Thyroid gland (tissue), 4 donors: Measurements from ENCODE around the gene PLXNB2. TPM values are rescaled to one million over a fixed set of nuclear protein-coding genes. Genes with fewer than 3 reads are reported as not detected.
A peak's percentile ranks its signal among the peaks of the same experiment; 100 is the strongest.

Experiments
- DNase-seq, 2 donors: peaks; one replicate each; pipeline ENCODE4 v3.0.0-alpha.2; 2019
- H3K27ac ChIP-seq, 3 donors: fragments of 200-600 bp; sonication (generic); 1 replicate in 2 of 3; 2 replicates in 1 of 3; pipeline ENCODE4 v1.5.1; 2016 to 2019; ENCODE audit warnings: mild to moderate bottlenecking in 1 of 3, moderate library complexity in 1 of 3
- H3K27me3 ChIP-seq: fragments of 200-600 bp; sonication (generic); one replicate; pipeline ENCODE4 v1.5.1; 2019
- H3K36me3 ChIP-seq, 2 donors: fragments of 200-600 bp; sonication (generic); one replicate each; pipeline ENCODE4 v1.5.1; 2016 to 2019
- H3K4me1 ChIP-seq, 2 donors: fragments of 200-600 bp; sonication (generic); one replicate each; pipeline ENCODE4 v1.5.1; 2017 to 2019
- H3K4me3 ChIP-seq, 3 donors: fragments of 200-600 bp; sonication (generic); replicated peaks in 1 of 3; 1 replicate in 2 of 3; 2 replicates in 1 of 3; pipeline ENCODE4 v1.5.1; 2016; ENCODE audit warnings: mild to moderate bottlenecking in 1 of 3
- H3K9me3 ChIP-seq: fragments of 200-600 bp; sonication (generic); one replicate; pipeline ENCODE4 v1.5.1; 2017
- POLR2A ChIP-seq, 2 donors: fragments of 450-650 bp; IDR thresholded peaks; one replicate each; pipeline ENCODE4 v1.6.1; 2017; ENCODE audit warnings: antibody characterized with exemption in 2 of 2, mild to moderate bottlenecking in 2 of 2, moderate library complexity in 1 of 2
- WGBS, 2 donors: methylation state at CpG; one replicate each; pipeline ENCODE4 v1.1.5; 2017; 5-methylcytosine and 5-hydroxymethylcytosine counted together
- intact Hi-C: fragments of 100-400 bp; cut with DNase I; formaldehyde crosslinking; loops from one replicate; pipeline ENCODE4 v1.15.1; 2023
- total RNA-seq, 4 donors: library from RNA; depleted of rRNA; stranded (reverse); fragments of >200 nt; gene quantifications; one replicate each; pipeline ENCODE4 v1.2.3, GENCODE V29; 2016
- TF ChIP-seq, protein P1 (sequence below), 6 experiments: fragments of 200-600 bp in 3 of 6; fragments of 450-650 bp in 3 of 6; sonication (generic) in 3 of 6; IDR thresholded peaks; one replicate each; pipeline ENCODE4 v1.5.1; 2016 to 2019; ENCODE audit warnings: antibody characterized with exemption in 6 of 6, mild to moderate bottlenecking in 2 of 6, inconsistent platforms in 1 of 6, moderate library complexity in 1 of 6

The PLXNB2 gene
- total RNA-seq, 4 donors from 2014 or later, result 143 to 266 (median 215) TPM

DNA sequence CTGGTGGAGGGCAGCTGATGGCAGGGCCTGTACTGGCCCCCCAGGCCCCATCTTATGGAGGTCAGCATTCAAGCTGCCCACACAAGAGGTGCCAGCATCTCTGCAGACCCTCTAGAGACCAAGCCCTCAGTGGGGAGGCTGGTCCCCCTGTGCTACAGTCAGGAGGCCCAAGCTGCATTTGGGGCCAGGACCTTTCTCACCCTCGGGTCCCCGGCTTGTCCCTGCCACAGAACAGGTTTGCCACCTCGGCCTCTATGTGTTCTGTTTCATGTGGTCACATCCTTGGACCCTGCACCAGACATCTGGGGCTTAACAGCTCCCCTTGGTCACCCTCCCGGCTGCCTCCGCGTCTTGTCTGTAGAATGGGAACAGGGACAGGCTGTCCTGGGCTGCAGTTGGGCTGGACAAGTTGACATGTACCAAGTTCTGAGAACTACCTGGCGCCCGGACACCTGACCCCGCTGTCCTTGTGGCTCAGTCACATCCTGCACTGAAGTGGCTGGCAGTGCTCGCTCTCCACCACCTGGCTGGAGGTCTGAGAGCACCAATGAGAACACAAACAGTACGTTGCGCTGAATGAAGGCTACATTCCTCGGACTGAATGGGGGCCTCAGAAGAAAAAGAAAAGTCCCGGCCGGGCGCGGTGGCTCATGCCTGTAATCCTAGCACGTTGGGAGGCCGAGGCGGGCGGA, 2.7 kb upstream of the PLXNB2 start:
- 57 to 59% methylated on average over 21 of the region's 21 CpGs for WGBS, 2 donors
- Histone ChIP-seq H3K9me3 (no peaks in the 10 kb centered on the region), H3K36me3 (no peaks in the 10 kb centered on the region), H3K27me3 (no peaks in the 10 kb centered on the region), H3K4me1 (peaks cover 34 to 51% of the 10 kb centered on the region in 2 donors), H3K4me3 (no peak overlapping the region), H3K27ac (peak overlapping the region; percentile 58 to 89 (median 72))
- TF ChIP-seq, protein P1, sequence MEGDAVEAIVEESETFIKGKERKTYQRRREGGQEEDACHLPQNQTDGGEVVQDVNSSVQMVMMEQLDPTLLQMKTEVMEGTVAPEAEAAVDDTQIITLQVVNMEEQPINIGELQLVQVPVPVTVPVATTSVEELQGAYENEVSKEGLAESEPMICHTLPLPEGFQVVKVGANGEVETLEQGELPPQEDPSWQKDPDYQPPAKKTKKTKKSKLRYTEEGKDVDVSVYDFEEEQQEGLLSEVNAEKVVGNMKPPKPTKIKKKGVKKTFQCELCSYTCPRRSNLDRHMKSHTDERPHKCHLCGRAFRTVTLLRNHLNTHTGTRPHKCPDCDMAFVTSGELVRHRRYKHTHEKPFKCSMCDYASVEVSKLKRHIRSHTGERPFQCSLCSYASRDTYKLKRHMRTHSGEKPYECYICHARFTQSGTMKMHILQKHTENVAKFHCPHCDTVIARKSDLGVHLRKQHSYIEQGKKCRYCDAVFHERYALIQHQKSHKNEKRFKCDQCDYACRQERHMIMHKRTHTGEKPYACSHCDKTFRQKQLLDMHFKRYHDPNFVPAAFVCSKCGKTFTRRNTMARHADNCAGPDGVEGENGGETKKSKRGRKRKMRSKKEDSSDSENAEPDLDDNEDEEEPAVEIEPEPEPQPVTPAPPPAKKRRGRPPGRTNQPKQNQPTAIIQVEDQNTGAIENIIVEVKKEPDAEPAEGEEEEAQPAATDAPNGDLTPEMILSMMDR (IDR thresholded peaks at IDR 0.05), result peak in 4 of 6 experiments; percentile 16 to 59 (median 30)
- TF ChIP-seq POLR2A (IDR thresholded peaks at IDR 0.05), result peak in 1 of 2 donors; percentile 36
- intact Hi-C loops, result loop anchor here (5.0 kb wide), 1 partner anchor 33 kb away; no protein-coding TSS in a partner anchor
- peak; percentile 96 to 97 for DNase-seq

DNA sequence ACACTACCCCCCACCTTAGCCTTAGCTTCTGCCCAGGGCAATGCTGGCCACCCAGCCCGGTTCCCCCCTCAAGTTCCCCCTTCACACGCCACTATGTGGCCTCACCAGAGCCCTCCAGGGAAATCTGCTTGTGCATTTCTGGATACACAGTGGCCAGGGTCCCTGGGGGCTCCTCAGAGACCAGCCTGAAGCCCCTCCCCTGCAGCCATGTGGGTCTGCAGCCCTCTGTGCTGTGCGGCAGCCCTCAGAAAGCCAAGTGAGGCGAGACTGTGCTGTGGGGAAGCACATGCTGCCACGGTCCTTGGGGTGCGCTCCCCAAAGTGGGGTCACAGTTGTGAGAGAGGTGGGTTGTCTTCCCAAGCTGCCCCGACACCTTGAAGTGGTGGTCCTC, 2.1 kb upstream of the PLXNB2 start:
- no peaks in the 10 kb centered on the region for H3K36me3 ChIP-seq
- no peak for DNase-seq
- no peak overlapping the region for H3K4me3 ChIP-seq
- H3K4me1 ChIP-seq, result peaks cover 38 to 52% of the 10 kb centered on the region in 2 donors
- TF ChIP-seq POLR2A (IDR thresholded peaks at IDR 0.05), result no peak
- TF ChIP-seq, protein P1 (IDR thresholded peaks at IDR 0.05), result no peak
- peak overlapping the region; percentile 58 to 89 (median 67) for H3K27ac ChIP-seq
- H3K27me3 ChIP-seq, result no peaks in the 10 kb centered on the region
- 93 to 100% methylated on average over 1 to 5 of the region's 7 CpGs for WGBS, 2 donors
- intact Hi-C loops, result no loop called here
- H3K9me3 ChIP-seq, result no peaks in the 10 kb centered on the region

DNA sequence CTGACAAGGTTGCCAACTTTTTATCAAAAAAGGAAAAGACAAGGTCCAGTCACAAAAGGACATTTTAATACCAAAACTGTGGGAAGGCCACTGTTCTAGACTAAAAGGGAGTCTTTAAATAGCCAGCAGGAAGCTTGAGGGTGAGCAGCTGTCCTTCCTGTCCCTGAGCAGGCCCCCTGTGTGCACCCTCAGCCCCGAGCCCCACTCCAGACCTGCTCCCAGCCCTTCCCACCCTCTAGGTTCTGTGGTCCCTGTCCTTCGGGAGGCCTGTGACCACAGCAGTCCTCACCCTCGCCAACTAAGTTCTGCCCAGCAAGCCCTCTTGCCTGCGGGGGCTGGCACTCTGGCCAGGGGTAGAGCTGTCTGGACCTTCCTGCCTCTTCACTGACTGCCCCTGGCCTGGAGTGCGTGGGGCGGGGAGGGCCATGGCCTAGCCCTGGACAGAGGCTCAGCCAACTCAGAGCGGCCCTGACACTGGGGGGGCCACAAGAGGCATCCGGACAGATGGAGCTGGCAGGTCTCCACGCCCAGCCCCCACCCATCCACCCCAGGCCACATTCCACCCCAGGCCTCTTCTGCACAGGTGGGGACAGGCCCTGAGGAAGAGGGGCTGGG, 1.6 kb upstream of the PLXNB2 start:
- no peak overlapping the region for H3K4me3 ChIP-seq
- whole genome bisulfite sequencing, 2 donors, result 40 to 59% methylated on average over 3 to 7 of the region's 9 CpGs
- no peaks in the 10 kb centered on the region for H3K9me3 ChIP-seq
- no peaks in the 10 kb centered on the region for H3K27me3 ChIP-seq
- intact Hi-C loops, result no loop called here
- peak overlapping the region; percentile 58 to 89 (median 67) for H3K27ac ChIP-seq
- peaks cover 42 to 52% of the 10 kb centered on the region in 2 donors for H3K4me1 ChIP-seq
- no peaks in the 10 kb centered on the region for H3K36me3 ChIP-seq
- TF ChIP-seq POLR2A (IDR thresholded peaks at IDR 0.05), result no peak
- TF ChIP-seq, protein P1 (IDR thresholded peaks at IDR 0.05), result no peak
- peak in 1 of 2 donors; percentile 43 for DNase-seq

DNA sequence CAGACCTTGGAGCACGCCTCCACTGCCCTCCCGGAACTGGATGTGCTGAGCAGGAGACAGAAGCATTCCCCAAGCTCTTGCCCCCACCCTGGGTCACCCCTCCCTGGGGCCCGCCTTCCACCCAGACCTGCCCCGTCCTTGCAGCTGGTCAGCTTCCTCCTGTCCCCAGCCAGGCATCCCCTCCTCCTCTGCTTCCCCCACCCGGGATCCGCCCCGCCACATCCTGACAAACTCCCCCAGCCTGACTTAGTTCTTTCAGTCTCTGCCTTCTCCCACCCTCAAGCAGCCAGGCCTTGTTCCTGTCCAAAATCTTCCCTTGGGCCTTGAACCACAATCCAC, 1.1 kb upstream of the PLXNB2 start:
- TF ChIP-seq, protein P1 (IDR thresholded peaks at IDR 0.05), result no peak
- TF ChIP-seq POLR2A (IDR thresholded peaks at IDR 0.05), result peak in 1 of 2 donors; percentile 15
- DNase-seq, result peak; percentile 51 to 64
- Histone ChIP-seq H3K36me3 (peaks cover 0 to under 1% of the 10 kb centered on the region in 2 donors), H3K4me1 (peaks cover 47 to 54% of the 10 kb centered on the region in 2 donors), H3K4me3 (no peak overlapping the region), H3K9me3 (no peaks in the 10 kb centered on the region), H3K27ac (peak overlapping the region; percentile 58 to 89 (median 67)), H3K27me3 (no peaks in the 10 kb centered on the region)
- WGBS, 2 donors, result 57 to 70% methylated on average over 6 to 7 of the region's 7 CpGs
- intact Hi-C loops, result no loop called here
